MM.1S (cell line): ENCODE data around the gene CCDC148.

Experiments
- CTCF ChIP-seq: fragments of 300-600 bp; sonication (generic); IDR thresholded peaks from 2 replicates; pipeline ENCODE4 v1.5.1; 2016; ENCODE audit warnings: antibody characterized with exemption, low read length, mixed read lengths
- EZH2 ChIP-seq: fragments of 300-600 bp; sonication (generic); optimal IDR thresholded peaks from 2 replicates; pipeline ENCODE3; 2017; ENCODE audit warnings: low read depth, mild to moderate bottlenecking, antibody characterized with exemption, low read length, mixed read lengths
- EZH2phosphoT487 ChIP-seq: fragments of 300-600 bp; sonication (generic); IDR thresholded peaks from 2 replicates; pipeline ENCODE4 v1.6.1; 2018; ENCODE audit warnings: antibody characterized with exemption, low read length

- TF ChIP-seq CTCF (no peak), EZH2 (no peak), EZH2phosphoT487 (no peak)
These were observed 227.5 kb downstream of the CCDC148 start for GRCh38 chr2:158228943-158229508.
